HG03095 (cell line): ENCODE data around the gene CAMSAP1.

Experiments
- ATAC-seq: cut with Tn5 transposase; IDR thresholded peaks from one replicate; pipeline ENCODE4 v1.9.1; 2021; ENCODE audit warnings: moderate library complexity; ENCODE audit not compliant: unreplicated experiment

Gene CAMSAP1

DNA sequence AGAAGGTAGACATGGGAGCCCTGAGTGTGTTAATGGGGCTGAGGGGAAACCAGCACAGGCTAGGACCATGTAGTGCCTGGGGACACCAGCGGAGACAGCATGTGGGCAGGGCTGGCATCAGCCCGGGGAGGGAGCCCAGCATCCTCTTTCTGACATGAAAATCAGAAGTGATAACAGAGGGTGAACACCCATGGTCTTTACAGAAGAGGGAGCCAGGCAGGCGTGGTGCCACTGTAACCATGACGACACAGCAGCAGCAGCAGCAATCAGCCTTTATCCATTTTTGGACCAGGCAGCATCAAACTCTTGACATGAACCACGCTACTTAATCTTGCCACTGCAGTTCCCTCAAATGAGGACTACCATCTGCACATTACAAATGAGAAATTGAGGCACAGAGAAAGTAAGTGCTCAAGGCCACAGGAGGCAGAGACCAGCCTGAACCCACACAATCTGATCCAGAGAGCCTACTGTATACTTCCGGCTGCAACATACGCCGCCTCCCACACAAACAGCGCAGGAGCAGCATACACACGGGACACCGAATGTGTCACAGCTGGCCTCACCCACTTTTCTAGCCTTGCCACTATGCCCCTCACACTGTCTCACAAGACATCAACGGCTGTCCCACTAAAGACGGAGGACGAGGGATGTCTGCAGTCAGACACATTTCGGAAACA is 23.8 kb downstream of the CAMSAP1 start:
- no peak for ATAC-seq

- no peak for ATAC-seq
These were observed 25.3 kb downstream of the CAMSAP1 start for GRCh38 chr9:135882011-135882410.

GRCh38 chr9:135880438-135880837 is 26.9 kb downstream of the CAMSAP1 start:
- ATAC-seq: no peak

- ATAC-seq: no peak
These were observed 27.7 kb downstream of the CAMSAP1 start for GRCh38 chr9:135879619-135880018.

DNA sequence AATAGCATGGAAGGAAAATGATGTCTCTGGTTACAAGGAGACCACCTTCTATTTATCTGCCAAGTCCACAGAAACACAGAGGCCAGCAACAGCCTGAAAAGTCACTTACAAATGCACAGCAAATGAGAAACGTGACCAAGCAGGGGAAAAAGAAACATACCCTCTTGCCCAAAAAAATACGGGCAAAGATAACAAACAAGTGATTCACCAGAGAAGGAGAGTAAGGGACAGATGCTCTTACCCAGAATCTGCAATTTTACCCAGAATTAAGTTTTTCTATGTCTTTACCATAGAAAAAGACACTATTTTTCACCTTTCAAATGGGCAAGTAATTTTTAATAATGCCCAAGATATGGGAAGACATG is 28.1 kb downstream of the CAMSAP1 start:
- no peak for ATAC-seq

- no peak for ATAC-seq
These were observed 28.7 kb downstream of the CAMSAP1 start for GRCh38 chr9:135878528-135879236.

GRCh38 chr9:135877791-135878527 is 29.4 kb downstream of the CAMSAP1 start:
- ATAC-seq: no peak

GRCh38 chr9:135876936-135877335 is 30.4 kb downstream of the CAMSAP1 start:
- ATAC-seq: no peak

GRCh38 chr9:135874859-135875258 is 32.5 kb downstream of the CAMSAP1 start:
- ATAC-seq: no peak

- no peak for ATAC-seq
These were observed 37.4 kb downstream of the CAMSAP1 start for GRCh38 chr9:135869909-135870308.

DNA sequence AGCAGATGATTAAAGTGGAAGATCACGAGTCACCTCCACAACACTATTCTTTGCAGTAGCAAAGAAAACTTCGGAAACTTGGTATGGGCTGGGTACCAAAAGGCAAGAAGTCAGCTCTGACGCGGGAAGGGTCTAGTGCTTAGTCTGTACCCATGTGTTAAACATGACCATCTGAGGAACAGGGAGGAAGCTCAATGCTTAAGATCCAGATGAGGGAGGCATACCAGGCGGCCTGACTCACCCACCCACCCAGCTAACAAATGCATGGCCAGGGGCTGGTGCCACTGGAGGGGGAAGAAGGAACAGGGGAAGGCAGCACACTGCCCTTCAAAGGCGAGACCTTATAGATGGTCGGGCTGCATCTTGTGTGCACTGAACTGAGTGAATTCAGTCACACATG is 41.8 kb downstream of the CAMSAP1 start:
- no peak for ATAC-seq

DNA sequence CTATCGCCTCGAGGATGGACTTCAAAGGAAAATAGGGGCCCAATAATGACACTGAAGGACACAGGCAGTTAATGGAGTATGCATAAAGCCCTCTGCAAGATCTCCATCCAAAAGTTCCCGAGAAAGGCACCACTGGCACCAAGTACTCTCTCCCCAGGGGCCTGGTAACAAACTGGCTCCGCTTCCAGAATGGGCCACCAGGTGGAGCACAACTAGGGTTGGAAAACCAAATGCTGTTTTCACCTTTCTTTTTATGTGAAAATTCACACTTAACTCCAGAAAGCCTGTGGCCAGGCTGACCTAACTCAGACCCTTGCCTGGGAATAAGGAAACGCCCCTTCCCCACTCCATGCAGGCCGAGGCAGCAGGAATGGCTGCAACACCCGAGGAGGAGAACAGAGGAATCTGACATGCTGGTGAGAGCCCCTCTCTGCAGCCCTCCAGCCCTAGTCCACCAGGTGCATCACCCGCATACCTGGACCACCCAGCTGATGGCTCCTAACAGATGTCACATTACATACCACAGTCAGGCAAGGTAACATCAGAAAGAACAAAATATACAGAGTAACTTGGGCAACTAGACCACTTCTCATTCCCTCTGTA is 42.8 kb downstream of the CAMSAP1 start:
- no peak for ATAC-seq

DNA sequence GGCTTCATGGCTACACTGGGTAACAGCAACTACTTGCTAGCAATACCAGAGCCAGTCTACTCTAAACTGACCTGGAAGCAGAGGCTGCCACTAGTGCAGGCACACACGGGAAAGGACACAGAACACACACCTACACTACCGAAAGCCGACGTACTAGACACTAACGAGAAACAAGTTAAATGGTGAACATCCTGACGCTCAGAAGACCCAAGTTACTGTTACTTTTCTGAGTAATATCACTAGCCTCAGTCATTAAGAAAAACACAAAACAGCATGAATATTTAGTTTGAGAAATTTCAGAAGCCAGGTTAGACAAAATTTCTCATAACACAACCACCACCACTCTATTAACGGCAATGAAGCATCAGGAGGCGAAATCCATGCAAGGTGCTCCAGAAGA is 44.5 kb downstream of the CAMSAP1 start:
- ATAC-seq: no peak

DNA sequence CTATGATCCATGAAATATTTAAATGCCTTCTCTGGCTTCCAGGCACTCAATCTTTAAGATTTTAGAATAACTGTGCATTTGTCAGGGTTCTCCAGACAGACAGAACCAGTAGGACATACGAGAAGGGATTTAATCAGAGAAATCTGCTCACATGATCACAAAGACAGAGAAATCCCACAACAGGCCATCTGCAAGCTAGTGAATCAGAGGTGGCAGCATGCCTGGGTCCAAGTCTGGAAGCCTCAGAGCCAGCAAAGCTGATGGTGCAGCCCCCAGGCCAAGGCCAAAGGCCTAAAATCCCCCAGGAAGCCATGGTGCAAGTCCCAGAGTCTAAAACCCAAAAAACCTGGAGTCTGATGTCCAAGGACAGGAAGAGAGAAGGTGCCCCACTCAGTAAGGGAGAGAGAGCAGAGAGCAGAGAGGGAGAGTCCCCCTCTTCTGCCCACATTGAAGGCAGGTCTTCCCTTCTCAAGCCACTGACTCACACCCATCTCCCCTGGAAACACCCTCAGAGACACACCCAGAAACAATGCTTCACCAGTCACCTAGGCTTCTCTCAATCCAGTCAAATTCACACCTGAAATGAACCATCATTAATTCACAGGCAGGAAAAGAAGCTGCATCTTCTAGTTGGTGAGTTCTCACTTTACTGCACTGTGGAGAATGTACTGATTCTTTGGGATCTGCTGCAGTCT is 48.7 kb downstream of the CAMSAP1 start:
- ATAC-seq: no peak

GRCh38 chr9:135857843-135858242 is 49.5 kb downstream of the CAMSAP1 start:
- ATAC-seq: no peak

DNA sequence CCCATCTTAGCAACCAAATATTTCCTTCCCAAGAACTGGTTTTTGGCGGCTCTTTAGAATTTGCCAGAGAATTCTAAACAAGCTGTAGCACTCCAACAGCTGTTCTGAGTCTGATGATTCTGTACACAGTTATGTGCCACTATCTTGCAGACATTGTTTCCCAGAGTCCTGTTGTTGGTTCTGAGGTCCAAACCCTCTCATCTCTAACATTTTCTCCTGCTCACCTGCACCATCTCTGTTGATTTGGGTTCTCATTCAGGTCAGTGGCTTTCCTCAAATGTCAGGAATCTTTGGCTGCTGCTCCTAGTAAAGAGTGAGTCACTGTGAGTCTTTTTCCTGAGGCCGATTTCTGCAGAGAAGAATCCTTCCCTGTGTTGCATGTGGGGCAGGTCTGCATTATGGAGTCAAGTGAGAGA is 50.0 kb downstream of the CAMSAP1 start:
- ATAC-seq: no peak

GRCh38 chr9:135851748-135852147 is 55.6 kb downstream of the CAMSAP1 start:
- no peak for ATAC-seq

- ATAC-seq: no peak
These were observed 56.6 kb downstream of the CAMSAP1 start for GRCh38 chr9:135850737-135851136.

DNA sequence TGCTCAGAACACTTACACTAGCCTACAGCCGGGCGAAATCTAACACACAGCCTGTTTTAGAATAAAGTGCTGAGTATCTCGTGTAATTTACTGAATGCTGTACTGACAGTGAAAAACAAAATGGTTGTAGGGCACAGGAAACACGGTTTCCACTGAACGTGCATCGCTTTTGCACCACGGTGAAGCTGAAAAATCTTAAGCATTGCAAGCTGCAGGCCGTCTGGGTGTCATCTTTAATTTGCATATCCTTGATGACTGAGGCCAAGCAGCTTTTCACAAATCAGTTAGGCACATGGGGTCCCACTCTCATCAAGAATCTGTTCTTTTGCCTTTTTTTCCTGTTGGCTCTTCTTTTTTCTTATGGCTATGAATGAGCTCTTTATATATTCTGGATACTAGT is 58.2 kb downstream of the CAMSAP1 start:
- ATAC-seq: no peak

DNA sequence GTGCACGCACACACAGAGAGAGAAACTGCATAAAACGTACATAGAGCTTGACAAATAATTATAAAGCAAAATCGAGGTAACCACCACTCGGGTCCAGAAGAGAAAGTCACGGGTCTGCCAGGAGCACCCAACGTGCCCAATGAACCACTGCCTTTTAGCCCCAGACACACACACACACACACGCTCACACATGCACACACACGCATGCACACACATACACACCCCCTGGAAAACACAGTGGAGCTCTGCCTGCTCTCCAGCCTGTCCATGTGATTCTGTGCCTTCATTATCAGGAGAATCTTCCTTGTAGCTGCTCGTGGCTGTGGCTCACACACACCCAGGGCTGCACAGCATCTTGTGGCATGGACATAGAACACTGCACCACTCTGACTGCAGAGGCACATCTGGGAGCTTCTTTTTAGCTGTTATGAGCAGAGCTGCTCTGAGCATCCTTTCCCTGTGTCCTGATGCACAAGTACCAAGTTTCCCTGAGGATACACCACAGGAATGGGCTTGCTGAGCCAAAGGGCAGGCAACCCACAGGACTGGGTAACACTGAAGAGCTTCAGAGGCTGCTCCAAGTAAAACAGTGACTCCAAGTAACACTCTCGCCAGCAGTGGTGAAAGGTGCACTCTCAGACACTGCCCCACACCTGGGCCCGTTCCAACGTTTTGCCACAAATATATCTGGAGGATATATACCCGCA is 58.9 kb downstream of the CAMSAP1 start:
- ATAC-seq: no peak
